H54 (cell line): ENCODE data around the gene ANKRD63.

Experiments
- DNase-seq: peaks from one replicate; pipeline ENCODE4 v3.0.0; 2011; ENCODE audit warnings: low spot score, mixed read lengths; ENCODE audit not compliant: insufficient read length
- FAIRE-seq: peaks from 3 replicates; lab custom pipeline; 2011; peaks lifted over from hg19 to GRCh38; lab: Jason Lieb, UNC
- POLR2A ChIP-seq: IDR thresholded peaks from 2 replicates; pipeline ENCODE4 v1.6.1; 2011; ENCODE audit warnings: low read depth, mild to moderate bottlenecking, low read length

Gene ANKRD63

GRCh38 chr15:40274350-40275274 is 8.3 kb downstream of the ANKRD63 start:
- no peak for DNase-seq
- FAIRE-seq, result peak; percentile 80
- TF ChIP-seq POLR2A, result no peak

- TF ChIP-seq POLR2A, result no peak
- DNase-seq (no peak), FAIRE-seq (no peak)
These were observed 9.4 kb downstream of the ANKRD63 start for GRCh38 chr15:40273428-40273827.

GRCh38 chr15:40272485-40273056 is 10.3 kb downstream of the ANKRD63 start:
- DNase-seq (no peak), FAIRE-seq (no peak)
- TF ChIP-seq POLR2A, result no peak

- TF ChIP-seq POLR2A, result no peak
- DNase-seq, result no peak
- FAIRE-seq, result no peak
These were observed 11.0 kb downstream of the ANKRD63 start for GRCh38 chr15:40271685-40272484.

- TF ChIP-seq POLR2A, result no peak
- no peak for FAIRE-seq
- DNase-seq, result no peak
These were observed 12.4 kb downstream of the ANKRD63 start for GRCh38 chr15:40270246-40270995.

GRCh38 chr15:40269604-40270003 is 13.3 kb downstream of the ANKRD63 start:
- DNase-seq (no peak), FAIRE-seq (no peak)
- TF ChIP-seq POLR2A, result no peak

GRCh38 chr15:40267670-40268069 is 15.2 kb downstream of the ANKRD63 start:
- no peak for DNase-seq
- TF ChIP-seq POLR2A, result no peak
- FAIRE-seq, result peak; percentile 6

GRCh38 chr15:40266828-40267304 is 16.0 kb downstream of the ANKRD63 start:
- TF ChIP-seq POLR2A, result no peak
- FAIRE-seq (peak; percentile 94), DNase-seq (peak; percentile 96)

- TF ChIP-seq POLR2A, result no peak
- FAIRE-seq, result no peak
- no peak for DNase-seq
These were observed 17.0 kb downstream of the ANKRD63 start for GRCh38 chr15:40265875-40266274.

GRCh38 chr15:40265355-40265754 is 17.5 kb downstream of the ANKRD63 start:
- no peak for FAIRE-seq
- TF ChIP-seq POLR2A, result no peak

GRCh38 chr15:40264321-40265153 is 18.3 kb downstream of the ANKRD63 start:
- FAIRE-seq, result no peak
- no peak for DNase-seq
- TF ChIP-seq POLR2A, result no peak

More at GRCh38 chr15:40265355-40265754, 17.5 kb downstream of the ANKRD63 start:
- DNase-seq, result no peak

- DNase-seq (no peak), FAIRE-seq (no peak)
These were observed 19.7 kb downstream of the ANKRD63 start for GRCh38 chr15:40263024-40263754.

More at GRCh38 chr15:40263024-40263754, 19.7 kb downstream of the ANKRD63 start:
- TF ChIP-seq POLR2A, result no peak
